ENCODE data around the gene TSHB.
A peak's percentile ranks its signal among the peaks of the same experiment; 100 is the strongest.

TSHB gene

DNA sequence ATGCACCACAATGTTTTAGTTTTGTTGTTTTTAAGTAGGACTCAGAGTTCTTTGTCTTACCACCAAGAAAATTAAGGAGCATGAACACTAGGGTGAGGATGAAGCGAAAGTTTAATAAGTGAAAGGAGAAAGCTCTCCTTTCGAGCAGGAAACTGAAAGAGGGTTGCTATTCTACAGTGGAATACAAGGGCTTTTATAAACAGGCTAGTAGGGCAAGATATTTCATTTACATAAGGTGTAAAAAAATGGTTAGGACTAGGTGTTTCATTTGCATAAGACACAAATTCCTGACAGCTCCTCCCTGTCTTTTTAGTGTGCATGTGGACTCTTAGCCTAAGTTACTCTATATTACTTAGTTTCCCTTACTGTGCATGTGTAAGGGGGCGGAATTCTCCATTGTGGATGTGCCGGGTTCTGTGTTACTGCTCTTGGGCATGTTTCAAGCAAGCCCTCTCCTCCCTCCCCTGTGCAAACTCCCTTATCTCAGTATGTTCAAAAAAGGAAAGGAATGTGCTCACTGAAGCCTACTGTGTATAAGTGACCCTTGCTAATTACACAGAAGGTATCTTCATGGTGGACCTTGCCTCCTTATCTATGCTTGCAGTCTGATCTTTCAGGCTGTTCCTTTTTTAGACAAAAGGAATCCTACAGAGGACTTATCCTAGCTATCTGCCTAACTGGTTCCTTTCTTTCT lies 7.3 kb downstream of the TSHB start:
- DNase-seq (ENCODE audit: low read depth): no peak
- no peak overlapping the region for H3K4me3 ChIP-seq (ENCODE audit: low read length)
- TF ChIP-seq, protein P1, sequence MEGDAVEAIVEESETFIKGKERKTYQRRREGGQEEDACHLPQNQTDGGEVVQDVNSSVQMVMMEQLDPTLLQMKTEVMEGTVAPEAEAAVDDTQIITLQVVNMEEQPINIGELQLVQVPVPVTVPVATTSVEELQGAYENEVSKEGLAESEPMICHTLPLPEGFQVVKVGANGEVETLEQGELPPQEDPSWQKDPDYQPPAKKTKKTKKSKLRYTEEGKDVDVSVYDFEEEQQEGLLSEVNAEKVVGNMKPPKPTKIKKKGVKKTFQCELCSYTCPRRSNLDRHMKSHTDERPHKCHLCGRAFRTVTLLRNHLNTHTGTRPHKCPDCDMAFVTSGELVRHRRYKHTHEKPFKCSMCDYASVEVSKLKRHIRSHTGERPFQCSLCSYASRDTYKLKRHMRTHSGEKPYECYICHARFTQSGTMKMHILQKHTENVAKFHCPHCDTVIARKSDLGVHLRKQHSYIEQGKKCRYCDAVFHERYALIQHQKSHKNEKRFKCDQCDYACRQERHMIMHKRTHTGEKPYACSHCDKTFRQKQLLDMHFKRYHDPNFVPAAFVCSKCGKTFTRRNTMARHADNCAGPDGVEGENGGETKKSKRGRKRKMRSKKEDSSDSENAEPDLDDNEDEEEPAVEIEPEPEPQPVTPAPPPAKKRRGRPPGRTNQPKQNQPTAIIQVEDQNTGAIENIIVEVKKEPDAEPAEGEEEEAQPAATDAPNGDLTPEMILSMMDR (conservative IDR thresholded peaks at IDR 0.05; ENCODE audit: low read length): no peak

DNA sequence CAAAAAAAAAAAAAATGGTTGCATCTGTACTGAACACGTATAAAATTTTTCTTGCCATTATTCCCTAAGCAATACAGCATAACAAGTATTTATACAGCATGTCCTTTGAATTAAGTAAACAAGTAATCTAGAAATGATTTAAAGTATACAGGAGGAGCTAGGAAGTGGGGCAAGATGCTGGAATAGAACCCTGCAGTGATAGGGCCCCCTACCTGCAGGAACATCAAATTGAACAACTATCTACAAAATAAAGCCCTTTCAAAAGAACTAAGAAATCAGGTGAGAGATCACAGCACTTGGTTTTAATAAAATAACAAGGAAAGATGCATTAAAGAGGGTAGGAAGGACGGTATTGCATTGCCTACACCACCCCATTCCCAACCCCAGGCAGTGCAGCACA lies 10.9 kb downstream of the TSHB start:
- no peak overlapping the region for H3K4me3 ChIP-seq (ENCODE audit: low read length)
- TF ChIP-seq, protein P1 (conservative IDR thresholded peaks at IDR 0.05; ENCODE audit: low read length): no peak
- no peak for DNase-seq (ENCODE audit: low read depth)

DNA sequence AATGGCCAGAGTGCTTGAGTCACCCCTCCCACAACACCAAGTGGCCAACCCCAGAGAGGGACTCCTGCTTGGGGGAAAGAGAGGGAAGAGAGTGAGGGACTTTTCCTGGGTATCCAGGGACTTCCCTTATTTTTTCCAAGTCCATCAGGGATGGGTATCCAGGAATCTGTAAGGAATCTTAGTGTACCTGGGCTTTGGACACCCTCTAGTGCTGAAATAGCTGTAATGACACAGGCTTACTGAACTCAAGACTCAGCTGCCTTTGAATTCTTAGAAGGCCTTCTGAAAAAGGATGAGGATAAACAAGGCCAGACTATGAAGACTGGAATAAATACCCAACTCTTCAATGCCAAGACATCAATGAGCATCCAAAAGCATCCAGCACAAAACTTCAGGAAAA lies 12.0 kb downstream of the TSHB start:
- TF ChIP-seq, protein P1 (conservative IDR thresholded peaks at IDR 0.05; ENCODE audit: low read length): peak; percentile 44
- no peak for DNase-seq (ENCODE audit: low read depth)
- no peak overlapping the region for H3K4me3 ChIP-seq (ENCODE audit: low read length)

DNA sequence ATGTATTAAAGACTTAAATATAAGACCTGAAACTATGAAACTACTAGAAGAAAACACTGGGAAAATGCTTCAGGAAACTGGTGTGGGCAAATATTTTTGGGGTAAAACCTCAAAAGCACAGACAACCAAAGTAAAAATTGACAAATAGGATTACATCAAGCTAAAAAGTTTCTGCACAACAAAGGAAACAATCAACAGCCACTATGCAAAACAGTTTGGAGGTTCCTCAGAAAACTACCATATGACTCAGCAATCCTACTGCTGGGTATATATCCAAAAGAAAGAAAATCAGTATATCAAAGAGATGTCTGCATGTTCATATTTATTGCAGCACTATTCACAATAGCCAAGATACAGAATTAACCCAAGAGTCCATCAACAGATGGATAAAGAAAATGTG lies 17.1 kb downstream of the TSHB start:
- TF ChIP-seq, protein P1 (conservative IDR thresholded peaks at IDR 0.05; ENCODE audit: low read length): no peak

DNA sequence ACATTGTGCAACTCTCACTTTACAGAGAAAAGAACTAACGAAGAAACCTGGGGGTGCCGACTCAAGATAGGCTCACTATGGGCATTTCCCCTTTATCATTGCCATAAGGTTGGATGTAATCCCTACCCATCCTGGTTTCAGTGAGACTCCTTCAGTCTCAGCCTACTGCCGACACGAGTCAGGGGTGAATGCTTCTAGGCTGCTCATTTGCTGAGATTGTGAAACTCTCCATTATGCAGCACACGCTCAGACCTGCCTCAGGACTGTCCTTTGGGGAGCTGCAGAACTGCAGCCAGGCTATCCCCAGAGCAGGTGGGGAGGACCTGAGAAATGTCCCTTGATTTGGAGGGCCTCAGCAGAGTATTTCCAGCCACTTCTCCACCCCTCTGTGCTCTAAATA lies 22.2 kb downstream of the TSHB start:
- no peak for DNase-seq (ENCODE audit: low read depth)
- no peak overlapping the region for H3K4me3 ChIP-seq (ENCODE audit: low read length)
- TF ChIP-seq, protein P1 (conservative IDR thresholded peaks at IDR 0.05; ENCODE audit: low read length): no peak

More for the DNA sequence above, 17.1 kb downstream of the TSHB start:
- DNase-seq (ENCODE audit: low read depth): no peak
- no peak overlapping the region for H3K4me3 ChIP-seq (ENCODE audit: low read length)

DNA sequence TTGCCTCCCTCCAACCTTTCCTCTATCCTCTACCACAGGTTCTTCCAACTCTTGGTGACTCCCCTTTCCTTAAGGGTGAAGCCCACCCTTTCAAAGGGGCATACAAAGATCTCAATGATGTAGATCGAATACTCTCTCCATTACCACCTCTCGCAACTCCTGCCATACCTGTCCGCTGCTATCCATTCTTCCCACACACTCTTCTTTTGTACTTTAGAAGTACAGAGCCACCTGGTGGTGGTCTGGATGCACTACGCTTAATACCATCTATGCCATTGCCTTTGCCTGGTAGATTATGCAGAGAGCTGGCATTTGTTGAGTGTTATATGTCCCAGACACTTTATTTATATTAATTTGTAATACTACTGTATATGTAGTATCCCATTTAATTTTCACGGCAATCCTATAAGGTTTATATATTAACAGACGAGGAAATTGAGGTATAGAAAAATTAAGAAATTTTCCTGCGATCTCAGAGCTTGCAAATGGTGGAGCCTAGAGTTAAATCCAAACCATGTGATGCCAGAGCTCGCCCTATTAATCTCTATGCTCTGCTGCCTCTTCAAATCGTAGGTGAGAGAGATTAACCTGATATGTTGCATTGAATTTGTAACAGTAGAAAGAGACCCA lies 22.9 kb downstream of the TSHB start:
- no peak overlapping the region for H3K4me3 ChIP-seq (ENCODE audit: low read length)
- peak; percentile 35 for DNase-seq (ENCODE audit: low read depth)
- TF ChIP-seq, protein P1 (conservative IDR thresholded peaks at IDR 0.05; ENCODE audit: low read length): peak; percentile 90

DNA sequence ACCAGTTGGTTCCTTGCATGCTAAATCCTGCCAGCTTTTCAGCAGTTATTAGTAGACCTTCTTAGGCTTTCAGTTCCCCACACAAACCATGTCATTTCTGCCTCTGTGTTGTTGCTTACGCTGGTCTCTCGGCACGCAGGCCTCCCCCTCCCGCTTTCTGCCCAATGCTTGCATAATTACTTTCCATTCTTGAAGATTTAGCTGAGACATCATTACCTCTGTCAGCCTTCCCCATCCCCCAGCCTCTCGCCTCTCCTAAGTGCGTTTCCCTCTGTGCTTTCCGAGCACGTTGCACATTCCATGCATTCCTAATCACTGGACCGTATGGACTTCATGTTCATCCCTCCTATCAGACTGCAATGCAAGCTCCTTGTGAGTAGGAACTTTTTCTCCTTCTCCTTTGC lies 26.8 kb downstream of the TSHB start:
- no peak overlapping the region for H3K4me3 ChIP-seq (ENCODE audit: low read length)
- DNase-seq (ENCODE audit: low read depth): peak; percentile 86
- TF ChIP-seq, protein P1 (conservative IDR thresholded peaks at IDR 0.05; ENCODE audit: low read length): no peak
